Activated CD8-positive, alpha-beta memory T cell treated with anti-CD3 and anti-CD28 coated beads, Interleukin-2, amount 50 U/mL, for 4 hours (primary cell): ENCODE results near the gene LGR6.
"Not testable (repeated sequence)": the region's sequence is repeated elsewhere in the genome, so short reads cannot be mapped to it uniquely, and the experiment has no call there.

ENCODE experiments used
- DNase-seq: peaks from one replicate; pipeline ENCODE4 v3.0.0-alpha.2; 2020

LGR6 gene, protein sequence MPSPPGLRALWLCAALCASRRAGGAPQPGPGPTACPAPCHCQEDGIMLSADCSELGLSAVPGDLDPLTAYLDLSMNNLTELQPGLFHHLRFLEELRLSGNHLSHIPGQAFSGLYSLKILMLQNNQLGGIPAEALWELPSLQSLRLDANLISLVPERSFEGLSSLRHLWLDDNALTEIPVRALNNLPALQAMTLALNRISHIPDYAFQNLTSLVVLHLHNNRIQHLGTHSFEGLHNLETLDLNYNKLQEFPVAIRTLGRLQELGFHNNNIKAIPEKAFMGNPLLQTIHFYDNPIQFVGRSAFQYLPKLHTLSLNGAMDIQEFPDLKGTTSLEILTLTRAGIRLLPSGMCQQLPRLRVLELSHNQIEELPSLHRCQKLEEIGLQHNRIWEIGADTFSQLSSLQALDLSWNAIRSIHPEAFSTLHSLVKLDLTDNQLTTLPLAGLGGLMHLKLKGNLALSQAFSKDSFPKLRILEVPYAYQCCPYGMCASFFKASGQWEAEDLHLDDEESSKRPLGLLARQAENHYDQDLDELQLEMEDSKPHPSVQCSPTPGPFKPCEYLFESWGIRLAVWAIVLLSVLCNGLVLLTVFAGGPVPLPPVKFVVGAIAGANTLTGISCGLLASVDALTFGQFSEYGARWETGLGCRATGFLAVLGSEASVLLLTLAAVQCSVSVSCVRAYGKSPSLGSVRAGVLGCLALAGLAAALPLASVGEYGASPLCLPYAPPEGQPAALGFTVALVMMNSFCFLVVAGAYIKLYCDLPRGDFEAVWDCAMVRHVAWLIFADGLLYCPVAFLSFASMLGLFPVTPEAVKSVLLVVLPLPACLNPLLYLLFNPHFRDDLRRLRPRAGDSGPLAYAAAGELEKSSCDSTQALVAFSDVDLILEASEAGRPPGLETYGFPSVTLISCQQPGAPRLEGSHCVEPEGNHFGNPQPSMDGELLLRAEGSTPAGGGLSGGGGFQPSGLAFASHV

DNA sequence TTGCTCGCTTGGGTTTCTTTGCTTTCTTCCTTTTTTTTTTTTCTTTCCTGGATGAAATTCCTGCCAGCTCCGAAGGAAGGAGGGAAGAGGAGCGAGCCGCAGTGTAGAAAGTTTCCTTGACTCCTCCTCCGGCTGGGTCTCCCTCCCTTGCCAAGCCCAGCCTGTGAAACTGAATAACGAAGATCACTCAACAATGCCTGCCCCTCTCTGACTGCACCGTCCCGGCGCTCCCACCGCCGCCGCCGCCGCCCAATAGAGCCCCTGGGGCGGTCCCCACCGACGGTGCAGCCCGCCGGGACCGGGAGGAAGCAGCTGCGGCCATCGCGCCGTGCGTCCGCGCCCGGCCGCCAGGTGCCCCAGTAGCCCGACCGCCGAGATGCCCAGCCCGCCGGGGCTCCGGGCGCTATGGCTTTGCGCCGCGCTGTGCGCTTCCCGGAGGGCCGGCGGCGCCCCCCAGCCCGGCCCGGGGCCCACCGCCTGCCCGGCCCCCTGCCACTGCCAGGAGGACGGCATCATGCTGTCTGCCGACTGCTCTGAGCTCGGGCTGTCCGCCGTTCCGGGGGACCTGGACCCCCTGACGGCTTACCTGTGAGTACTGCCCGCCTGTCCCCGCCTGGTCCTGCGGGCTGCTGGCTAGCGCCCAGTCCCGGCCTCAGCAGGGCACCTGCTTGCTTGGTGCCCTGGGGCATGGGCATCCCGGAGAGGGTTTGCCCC lies at the start of gene LGR6:
Gene LGR6, plus strand, starts transcription at position 186 of the 714 bp plus-strand sequence. Its CDS starts 191 bp downstream, at position 377.
- no peak for DNase-seq

DNA sequence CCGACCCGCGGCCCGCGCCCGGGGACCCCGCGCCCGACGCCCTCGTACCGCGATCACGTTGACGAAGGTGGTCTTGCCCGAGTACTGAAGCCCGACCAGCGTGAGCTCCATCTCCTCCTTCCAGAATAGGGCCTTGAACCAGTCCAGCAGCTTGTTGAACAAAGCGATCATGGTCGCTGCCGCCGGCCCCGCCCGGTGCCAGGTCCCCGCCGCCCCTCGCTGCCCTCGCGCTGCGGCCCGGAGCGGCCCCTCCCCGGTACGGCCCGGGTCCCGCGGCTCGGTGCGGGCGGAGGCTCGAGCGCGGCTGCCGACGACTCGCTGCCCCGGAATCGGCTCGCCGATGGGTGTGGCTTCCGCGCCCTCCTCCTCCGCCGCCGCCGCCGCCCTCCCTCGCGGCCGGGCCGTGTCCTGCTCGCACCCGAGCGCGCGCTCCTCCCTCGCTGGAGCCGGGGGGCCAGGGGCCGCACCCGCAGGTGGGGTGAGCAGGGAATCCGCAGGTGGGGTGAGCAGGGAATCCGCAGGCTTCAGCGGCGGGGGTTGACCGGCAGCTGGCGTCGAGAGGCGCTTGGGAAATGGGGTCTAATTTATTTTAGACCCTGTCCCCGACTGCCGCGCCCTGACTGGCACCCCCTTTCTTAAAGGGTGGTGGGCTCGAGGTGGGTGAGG lies 49.1 kb upstream of the LGR6 start, which contains the start of gene ARL8A:
Gene ARL8A, minus strand, starts transcription at position 336 of the 666 bp plus-strand sequence. Its CDS starts 165 bp downstream, at position 171.
- DNase-seq = peak; percentile 71

DNA sequence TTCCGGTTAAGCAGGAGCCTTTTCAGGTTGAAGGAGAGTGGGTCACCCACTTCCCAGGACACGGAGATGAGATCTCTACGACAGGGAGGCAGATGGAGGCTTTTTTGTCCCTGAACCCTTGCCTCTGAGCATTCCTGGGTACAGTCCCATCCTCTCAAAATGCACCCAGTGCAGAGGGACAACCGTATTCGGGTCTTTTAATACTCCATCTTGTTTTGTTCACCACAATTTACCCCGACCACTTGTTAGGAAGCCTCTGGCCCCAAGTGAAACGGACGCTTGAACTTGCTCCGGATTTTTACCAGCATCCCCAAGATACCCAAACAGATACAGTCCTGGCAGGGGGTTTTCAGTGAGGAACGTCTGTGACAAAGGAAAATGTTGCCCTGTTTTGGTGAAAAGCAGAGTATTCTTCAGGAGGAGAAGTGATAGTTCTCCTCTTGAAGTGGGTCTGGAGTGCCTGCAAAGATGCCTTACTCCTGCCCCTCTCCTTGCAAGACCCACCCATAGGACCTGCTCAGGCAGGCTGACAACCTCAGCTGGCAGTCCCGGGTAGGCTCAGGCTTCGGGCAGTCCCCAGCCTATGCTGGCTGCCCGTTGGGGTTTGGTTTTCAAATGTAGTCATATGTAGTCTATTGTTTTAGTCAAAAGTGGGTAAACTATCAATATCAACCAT lies 48.4 kb upstream of the LGR6 start:
- no peak for DNase-seq

DNA sequence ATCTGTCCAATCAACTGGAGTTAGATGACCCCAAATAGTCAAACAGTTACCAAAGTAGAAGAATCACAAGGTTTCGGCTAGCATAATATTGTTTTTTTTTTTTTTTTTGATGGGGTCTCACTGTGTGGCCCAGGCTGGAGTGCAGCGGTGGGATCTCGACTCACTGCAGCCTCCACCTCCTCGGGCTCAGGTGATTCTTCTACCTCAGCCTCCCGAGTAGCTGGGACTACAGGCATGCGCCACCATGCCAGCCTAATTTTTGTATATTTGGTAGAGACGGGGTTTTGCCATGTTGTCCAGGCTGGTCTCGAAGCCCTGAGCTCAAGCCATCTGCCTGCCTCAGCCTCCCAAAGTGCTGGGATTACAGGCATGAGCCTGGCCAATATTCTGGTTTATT lies 47.9 kb upstream of the LGR6 start:
- not testable (repeated sequence) for DNase-seq

DNA sequence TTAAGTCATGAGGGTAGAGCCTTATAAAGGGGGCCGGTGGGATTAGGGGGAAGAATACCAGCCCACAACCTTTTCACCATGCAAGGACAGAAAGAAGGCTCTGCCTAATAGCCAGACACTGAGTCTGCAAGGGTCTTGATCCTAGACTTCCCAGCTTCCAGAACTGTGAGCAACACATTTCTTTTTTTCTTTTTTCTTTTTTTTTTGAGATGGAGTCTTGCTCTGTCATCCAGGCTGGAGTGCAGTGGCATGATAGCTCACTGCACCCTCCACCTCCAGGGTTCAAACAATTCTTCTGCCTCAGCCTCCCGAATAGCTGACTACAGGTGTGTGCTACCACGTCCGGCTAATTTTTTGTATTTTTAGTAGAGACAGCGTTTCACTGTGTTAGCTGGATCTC lies 47.3 kb upstream of the LGR6 start:
- no peak for DNase-seq

DNA sequence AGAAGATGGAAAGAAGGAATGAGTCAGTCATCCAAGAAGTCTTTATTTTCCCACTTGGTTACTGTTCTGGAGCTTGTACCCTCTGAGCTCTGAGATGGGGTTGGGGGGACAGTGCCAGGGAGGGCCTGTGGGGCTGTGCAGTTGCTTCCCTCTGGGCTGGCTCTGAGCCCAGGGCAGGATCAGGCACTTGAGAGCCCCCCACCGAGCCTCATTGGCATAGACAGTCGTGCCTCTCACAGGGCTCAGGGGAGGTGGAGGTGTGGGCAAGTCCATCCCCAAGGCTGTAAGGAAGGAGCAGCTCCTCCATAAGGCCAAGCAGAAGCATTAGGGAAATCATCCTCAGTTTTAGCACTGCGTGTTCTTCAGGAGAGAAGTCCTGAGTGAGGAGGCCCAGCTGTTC lies 46.6 kb upstream of the LGR6 start:
- no peak for DNase-seq

DNA sequence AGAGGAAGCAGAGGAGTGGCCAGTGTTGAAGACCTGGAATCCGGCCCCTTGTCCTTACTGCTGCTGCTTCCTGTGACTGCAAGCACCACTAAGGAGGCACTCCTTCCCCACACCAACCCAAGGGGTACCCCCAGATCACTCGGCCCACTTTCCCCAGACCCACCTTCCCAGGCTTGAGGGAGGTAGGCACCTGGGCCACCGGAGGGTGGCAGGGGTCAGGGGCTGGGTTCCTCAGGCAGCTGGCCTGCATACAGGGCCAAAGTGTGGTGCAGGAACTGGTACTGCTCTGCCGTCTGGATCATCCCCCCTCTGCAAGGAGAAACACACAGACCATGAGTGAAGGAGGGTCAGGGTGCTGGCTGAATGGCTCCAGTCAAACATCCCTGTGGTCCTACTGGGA lies 45.2 kb upstream of the LGR6 start:
- no peak for DNase-seq

DNA sequence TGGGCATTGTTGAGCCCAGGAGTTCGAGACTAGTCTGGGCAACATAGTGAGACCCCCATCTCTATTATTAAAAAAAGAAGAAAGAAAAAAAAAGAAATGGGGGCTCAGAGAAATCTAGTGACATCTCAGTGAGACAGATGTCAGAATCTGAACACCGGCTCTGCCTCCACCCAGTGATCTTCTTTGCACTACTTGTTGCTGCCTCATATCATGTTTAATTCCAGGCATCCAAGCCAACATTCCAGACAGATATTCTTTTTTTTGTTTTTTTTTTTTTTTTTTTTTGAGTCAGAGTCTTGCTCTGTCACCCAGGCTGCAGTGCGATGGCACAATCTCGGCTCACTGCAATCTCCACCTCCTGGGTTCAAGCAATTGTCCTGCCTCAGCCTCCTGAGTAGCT lies 44.0 kb upstream of the LGR6 start:
- DNase-seq = no peak

DNA sequence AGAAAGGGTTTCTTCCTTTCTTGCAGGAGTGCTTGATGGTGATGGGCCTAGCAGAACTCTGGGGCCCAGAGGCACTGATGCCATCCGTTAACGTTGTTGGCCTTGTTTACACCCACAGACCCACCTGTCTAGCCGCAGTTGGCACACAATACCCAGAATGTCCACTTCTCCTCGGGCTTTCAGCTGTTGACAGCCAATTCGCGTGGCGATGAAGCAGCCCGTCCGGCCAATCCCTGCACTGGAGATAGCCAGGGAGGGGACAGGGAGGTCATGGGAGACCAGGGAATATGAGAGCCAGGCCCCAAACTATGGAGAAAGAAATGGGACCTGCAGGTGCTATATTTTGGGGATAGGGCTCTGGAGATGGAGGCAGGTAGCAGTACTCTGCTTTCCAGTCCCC lies 43.4 kb upstream of the LGR6 start:
- no peak for DNase-seq

DNA sequence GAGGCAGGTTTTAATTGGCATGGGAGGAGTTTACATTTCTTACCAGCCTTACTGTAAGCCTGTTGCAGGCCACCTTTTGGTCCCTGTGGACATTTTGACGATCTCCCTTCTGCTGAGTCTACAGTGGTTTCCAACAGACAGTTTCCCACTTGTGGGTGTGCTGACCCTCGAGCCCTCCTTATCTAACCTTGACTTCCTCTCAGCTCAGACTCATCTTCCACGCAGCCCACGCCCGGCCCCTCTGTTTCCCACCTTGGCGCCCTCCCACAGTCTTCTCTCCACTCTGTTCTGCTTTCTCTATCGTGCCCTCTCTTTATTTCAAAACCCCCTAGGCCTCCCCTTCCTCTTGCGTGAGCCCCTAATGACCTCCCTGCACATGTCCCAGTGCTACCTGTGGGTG lies 43.0 kb upstream of the LGR6 start:
- no peak for DNase-seq

DNA sequence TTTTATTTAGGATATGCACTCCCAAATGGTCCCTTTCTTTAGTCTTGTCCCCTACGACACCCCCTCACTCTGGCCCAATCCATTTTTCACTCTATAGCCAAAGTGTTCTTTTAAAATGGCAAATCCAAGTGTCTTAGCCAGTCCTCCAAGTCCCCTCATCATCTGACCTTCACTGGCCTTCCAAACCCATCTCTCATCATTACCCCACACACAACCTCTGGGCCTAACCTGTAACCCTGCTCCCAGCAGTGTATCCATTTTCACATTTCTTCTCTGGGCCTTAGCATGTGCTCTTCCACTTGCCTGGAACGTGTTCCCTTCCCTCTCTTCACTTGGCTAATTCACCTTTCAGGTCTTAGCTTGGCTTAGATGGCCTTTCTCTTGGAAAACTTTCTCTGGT lies 42.6 kb upstream of the LGR6 start:
- no peak for DNase-seq

DNA sequence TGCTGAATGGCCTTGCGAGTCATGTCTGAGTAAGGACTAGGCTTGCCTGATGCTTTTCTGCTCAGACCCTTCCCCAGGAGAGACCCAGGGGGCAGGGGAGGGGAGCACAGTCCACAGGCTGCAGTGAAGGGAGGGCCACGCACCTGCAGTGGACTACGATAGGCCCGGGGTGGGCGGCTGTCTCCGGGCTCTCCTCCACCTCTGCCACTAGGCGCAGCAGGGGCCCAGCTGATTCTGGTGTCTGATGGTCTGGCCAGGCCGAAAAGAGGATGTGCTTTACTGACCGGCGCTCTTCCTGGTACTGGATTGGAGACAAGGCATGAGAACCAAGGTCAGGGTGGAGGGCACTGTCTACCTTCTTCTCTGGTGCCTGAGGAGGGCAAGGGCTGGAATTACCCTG lies 41.2 kb upstream of the LGR6 start:
- DNase-seq = no peak

DNA sequence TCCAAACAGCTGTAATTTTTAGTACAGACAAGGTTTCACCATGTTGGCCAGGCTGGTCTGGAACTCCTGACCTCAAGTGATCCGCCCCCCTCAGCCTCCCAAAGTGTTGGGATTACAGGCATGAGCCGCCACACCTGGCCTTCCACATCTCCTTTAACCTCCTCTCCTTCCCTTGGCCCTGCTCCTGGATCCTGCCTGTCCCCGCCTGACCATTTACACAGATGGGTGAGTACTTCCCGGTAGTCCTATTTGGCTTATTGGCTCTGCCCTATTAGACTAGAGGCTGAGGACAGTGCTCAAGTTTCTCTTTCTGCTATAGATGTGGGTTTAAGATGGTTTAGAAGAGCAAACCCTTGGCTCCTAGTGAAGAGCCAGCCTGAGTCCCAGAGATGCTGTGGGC lies 40.3 kb upstream of the LGR6 start:
- no peak for DNase-seq

DNA sequence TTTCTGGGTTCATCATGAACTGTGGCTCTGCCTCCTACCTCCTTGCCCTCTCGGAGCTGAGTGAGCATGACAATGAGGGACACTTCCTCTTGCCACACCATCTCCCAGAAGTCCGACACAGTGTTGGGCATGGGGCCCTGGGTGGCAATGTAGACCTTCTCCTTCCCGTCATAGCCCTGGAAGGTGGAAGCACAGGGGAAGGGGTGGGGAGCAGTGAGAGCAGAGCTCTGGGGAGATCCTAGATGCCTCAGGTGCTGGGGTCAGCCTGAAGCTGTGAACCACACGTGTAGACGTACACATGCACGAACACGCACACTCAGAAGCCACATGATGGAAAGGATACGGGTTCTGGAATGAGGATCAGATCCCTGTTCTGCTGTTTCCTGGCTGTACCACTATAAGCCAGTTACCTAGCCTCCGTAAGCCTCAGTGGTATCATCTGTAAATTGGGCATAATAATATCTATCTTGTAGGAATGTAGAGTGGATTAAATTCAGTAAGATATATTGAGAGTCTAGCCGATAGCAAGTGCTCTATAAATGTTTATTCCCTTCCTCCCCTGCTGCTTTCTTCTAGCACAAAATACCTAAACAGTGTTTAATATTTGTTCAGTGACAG lies 39.3 kb upstream of the LGR6 start:
- no peak for DNase-seq

DNA sequence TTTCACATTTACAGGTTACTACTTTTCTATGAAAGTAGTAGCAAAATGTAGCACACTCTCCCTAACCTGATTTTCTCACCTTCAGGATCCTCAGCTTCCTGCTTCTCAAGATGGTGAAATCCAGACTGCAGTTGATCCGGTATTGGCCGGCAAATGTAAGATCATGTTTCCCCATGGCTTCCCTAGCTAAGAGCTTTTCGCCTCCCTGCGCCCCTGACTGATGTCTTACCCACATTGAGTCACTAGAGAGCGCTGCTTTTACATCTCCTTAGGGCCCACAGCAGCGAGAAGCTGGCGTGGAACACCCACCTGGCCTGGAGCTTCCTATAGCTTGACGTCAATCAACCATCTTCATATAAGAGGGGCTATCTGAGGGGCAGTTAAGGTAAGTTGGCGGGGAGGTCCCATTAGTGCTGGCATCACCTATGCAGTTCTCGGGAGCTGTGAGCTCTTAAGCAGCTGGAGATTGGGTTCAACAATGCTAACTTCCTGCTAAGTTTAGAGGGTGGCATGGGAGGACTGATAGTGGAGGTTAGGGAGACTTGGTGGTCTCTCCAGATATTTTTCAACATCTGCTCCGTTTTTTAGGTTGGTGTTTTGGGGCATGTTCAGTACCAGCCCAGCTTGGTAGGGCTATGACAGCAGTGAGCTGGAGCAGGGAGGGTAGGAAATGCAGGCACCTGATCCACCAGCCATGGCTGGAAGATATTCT lies 38.7 kb upstream of the LGR6 start:
- DNase-seq = peak; percentile 51

DNA sequence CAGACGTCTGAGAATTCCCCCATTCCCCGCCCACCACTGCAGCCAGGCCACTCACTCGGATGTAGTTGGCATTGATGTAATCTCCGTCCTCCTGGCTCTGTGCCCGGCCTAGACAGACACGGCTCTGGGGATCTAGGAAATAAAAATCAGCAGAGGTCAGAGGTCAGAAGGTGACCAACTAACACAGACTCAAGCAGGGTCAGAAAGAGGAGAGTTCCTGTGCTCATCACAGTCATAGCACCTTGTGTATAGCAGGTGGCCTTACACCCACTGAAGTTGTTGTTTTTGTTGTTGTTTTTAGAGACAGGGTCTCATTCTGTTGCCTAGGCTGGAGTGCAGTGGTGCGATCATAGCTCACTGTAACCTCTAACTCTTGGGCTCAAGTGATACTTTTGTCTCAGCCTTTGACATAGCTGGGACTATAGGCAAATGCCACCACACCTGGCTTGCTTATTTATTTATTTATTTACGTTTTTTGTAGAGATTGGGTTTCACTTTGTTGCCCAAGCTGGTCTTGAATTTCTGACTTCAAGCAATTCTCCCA lies 38.0 kb upstream of the LGR6 start:
- no peak for DNase-seq

DNA sequence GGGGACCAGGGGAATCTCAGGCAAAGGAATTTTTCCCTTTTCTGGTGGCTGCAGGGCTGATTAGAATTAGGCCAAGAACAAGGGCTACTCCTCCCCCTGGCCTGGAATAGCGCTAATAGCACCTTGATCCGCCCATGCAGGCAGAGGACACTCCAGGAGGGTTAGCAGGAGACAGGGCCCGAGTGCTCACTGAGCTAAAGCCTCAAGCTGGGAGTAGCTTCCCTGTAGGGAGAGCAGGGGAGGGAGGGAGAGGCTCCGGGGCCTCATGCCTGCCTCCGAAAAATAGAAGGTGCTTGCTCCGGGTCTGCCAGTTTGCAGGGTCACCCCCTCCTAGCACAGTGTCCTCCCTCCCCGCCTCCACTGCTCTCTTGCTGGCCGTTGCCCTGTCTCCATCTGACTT lies 37.0 kb upstream of the LGR6 start:
- DNase-seq = no peak

DNA sequence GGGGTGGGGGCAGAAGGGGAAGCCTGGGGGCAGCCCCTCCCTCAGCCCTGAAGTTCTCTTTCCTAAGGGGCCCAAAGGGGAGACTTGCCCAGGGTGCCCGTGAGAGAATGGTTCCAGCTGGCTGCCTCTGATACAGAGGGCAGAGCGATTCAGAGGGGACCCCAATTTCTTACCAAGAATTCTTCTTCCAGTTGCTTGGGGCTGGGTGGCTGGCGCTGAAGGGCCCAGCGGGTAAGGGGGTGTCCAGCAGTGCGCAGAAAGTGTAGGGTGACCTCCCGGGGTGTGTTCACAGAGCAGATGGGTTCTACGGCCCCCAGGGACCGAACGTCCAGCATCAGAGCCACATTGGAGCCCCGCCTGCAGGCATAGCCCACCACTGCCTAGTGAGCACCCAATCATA lies 35.7 kb upstream of the LGR6 start:
- DNase-seq = no peak

DNA sequence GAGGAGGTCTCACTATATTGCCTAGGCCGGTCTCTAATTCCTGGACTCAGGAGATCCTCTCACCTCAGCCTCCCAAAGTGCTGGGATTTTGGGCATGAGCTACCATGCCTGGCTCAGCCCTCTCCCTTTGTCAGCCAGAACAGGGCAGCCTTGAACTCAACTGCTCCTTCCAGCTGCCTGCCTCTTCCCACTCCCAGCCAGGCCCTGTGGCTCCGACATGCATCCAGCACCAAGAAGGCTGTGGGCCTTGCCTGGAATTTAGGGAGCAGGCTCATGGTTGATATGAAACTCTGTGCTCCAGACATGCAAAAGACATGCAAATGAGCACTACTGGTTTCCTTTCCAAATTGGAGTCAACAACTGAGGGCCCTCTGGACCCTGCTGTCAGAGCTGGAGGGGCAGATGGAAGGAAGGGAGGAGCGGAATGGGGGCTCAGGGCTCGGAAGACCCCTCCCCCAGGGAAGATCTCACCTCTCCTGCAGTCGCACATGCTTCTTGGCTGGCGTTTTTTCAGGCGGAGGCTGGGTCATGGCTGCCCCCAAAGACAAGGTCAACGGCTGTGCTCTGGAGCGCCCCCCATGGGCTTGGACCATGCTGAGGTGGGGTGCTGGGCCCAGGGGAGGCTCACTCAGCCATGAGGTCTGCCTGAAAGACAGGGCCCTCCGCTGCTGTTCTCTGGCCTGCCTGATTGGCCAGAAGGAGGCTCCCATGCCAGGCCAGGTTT lies 34.6 kb upstream of the LGR6 start:
- no peak for DNase-seq
